H1 (cell line): ENCODE results near the gene RELB. TPM values are rescaled to one million over a fixed set of nuclear protein-coding genes. Genes with fewer than 3 reads are reported as not detected.

Experiments
- CTCF ChIA-PET: fragments of 300-600 bp; sonication (Branson Sonifier 250); formaldehyde crosslinking; loops from one replicate; lab custom pipeline; 2021; ENCODE audit not compliant: partially characterized antibody; lab: Charles Lee
- POLR2A ChIA-PET: fragments of 300-600 bp; sonication (Branson Sonifier 250); formaldehyde crosslinking; loops from one replicate; lab custom pipeline; 2021; ENCODE audit warnings: inconsistent platforms; ENCODE audit not compliant: partially characterized antibody; lab: Charles Lee
- DNase-seq, 2 experiments: peaks; one replicate each; pipeline versions ENCODE4 v3.0.0 to v3.0.0-alpha.2; 2010 to 2022; ENCODE audit warnings: low spot score in 2 of 2, low read depth in 1 of 2, mixed read lengths in 1 of 2
- FAIRE-seq: peaks from 2 replicates; lab custom pipeline; 2011; peaks lifted over from hg19 to GRCh38; lab: Jason Lieb, UNC
- H2AFZ ChIP-seq: 2 replicates; pipeline ENCODE4 v1.8.1; 2012; ENCODE audit warnings: low read length, inconsistent platforms
- H2AK5ac ChIP-seq: 2 replicates; pipeline ENCODE4 v1.6.1; 2013; ENCODE audit warnings: low read depth, low read length
- H2BK120ac ChIP-seq: replicated peaks from 2 replicates; pipeline ENCODE3; 2013; ENCODE audit warnings: low read depth, low read length, inconsistent platforms
- H2BK12ac ChIP-seq: 2 replicates; pipeline ENCODE4 v1.6.1; 2013; ENCODE audit warnings: low read depth, low read length
- H2BK15ac ChIP-seq: 2 replicates; pipeline ENCODE4 v1.6.1; 2013; ENCODE audit warnings: low read length
- H2BK20ac ChIP-seq: 2 replicates; pipeline ENCODE4 v1.6.1; 2013; ENCODE audit warnings: low read length
- H2BK5ac ChIP-seq: 2 replicates; pipeline ENCODE4 v1.6.1; 2013; ENCODE audit warnings: low read depth, low read length
- H3K14ac ChIP-seq: 2 replicates; pipeline ENCODE4 v1.6.1; 2013; ENCODE audit warnings: inconsistent platforms; ENCODE audit not compliant: insufficient read length
- H3K18ac ChIP-seq: 2 replicates; pipeline ENCODE4 v1.6.1; 2013; ENCODE audit warnings: low read length; ENCODE audit errors: extremely low read depth
- H3K23ac ChIP-seq: 2 replicates; pipeline ENCODE4 v1.6.1; 2013; ENCODE audit warnings: inconsistent platforms; ENCODE audit not compliant: insufficient read length
- H3K23me2 ChIP-seq: 2 replicates; pipeline ENCODE4 v1.6.1; 2013; ENCODE audit warnings: low read depth, low read length
- H3K27ac ChIP-seq: 2 replicates; pipeline ENCODE4 v1.6.1; 2011; ENCODE audit warnings: low read depth, low read length, inconsistent platforms
- H3K27me3 ChIP-seq, 4 experiments: replicated peaks in 1 of 4; 1 replicate in 1 of 4; 2 replicates in 3 of 4; pipeline versions ENCODE4 v1.6.1 to v1.8.1; 2011 to 2013; ENCODE audit warnings: low read length in 3 of 4, mild to moderate bottlenecking in 3 of 4, inconsistent platforms in 2 of 4, mixed read lengths in 2 of 4, moderate library complexity in 1 of 4; ENCODE audit not compliant: control insufficient read depth in 3 of 4, insufficient read depth in 3 of 4; ENCODE audit errors: extremely low read depth in 1 of 4
- H3K36me3 ChIP-seq, 4 experiments: 2 replicates each; pipeline versions ENCODE4 v1.6.1 to v1.8.1; 2011 to 2013; ENCODE audit warnings: mild to moderate bottlenecking in 4 of 4, low read length in 3 of 4, moderate library complexity in 2 of 4, control low read depth in 1 of 4, inconsistent platforms in 1 of 4; ENCODE audit not compliant: insufficient read depth in 4 of 4, control insufficient read depth in 2 of 4
- H3K4ac ChIP-seq: replicated peaks from 2 replicates; pipeline ENCODE3; 2013; ENCODE audit warnings: low read length, low read depth, mixed read lengths, inconsistent platforms; ENCODE audit not compliant: insufficient read length
- H3K4me1 ChIP-seq, 4 experiments: replicated peaks in 1 of 4; 1 replicate in 1 of 4; 2 replicates in 3 of 4; pipeline versions ENCODE4 v1.6.1 to v1.8.1; 2011 to 2013; ENCODE audit warnings: low read length in 3 of 4, inconsistent platforms in 2 of 4, mixed read lengths in 1 of 4; ENCODE audit not compliant: insufficient read depth in 4 of 4, control insufficient read depth in 3 of 4
- H3K4me2 ChIP-seq, 2 experiments: 2 replicates each; pipeline versions ENCODE4 v1.6.1 to v1.8.1; 2011 to 2013; ENCODE audit warnings: low read depth in 2 of 2, low read length in 2 of 2, control low read depth in 1 of 2, inconsistent platforms in 1 of 2, mild to moderate bottlenecking in 1 of 2; ENCODE audit not compliant: insufficient read depth in 1 of 2
- H3K4me3 ChIP-seq, 4 experiments: fragments of 200-600, 300-600 bp in 1 of 4; sonication (generic), shearing (Covaris generic), sonication (Bioruptor Twin) in 1 of 4; 2 replicates each; pipeline versions ENCODE4 v1.5.1 to v1.8.1; 2011 to 2016; ENCODE audit warnings: low read length in 4 of 4, low read depth in 3 of 4, control low read depth in 2 of 4, inconsistent platforms in 2 of 4, mild to moderate bottlenecking in 2 of 4, mixed read lengths in 1 of 4, moderate library complexity in 1 of 4; ENCODE audit not compliant: insufficient read depth in 2 of 4; ENCODE audit errors: extremely low read depth in 1 of 4
- H3K56ac ChIP-seq: replicated peaks from 2 replicates; pipeline ENCODE3; 2013; ENCODE audit warnings: low read depth, mild to moderate bottlenecking, mixed read lengths, low read length, inconsistent platforms; ENCODE audit not compliant: insufficient read length
- H3K79me1 ChIP-seq: 2 replicates; pipeline ENCODE4 v1.6.1; 2013; ENCODE audit warnings: low read depth, low read length, control low read depth
- H3K79me2 ChIP-seq, 2 experiments: 2 replicates each; pipeline versions ENCODE4 v1.6.1 to v1.8.1; 2012 to 2013; ENCODE audit warnings: low read length in 2 of 2, mild to moderate bottlenecking in 2 of 2, inconsistent platforms in 1 of 2; ENCODE audit not compliant: insufficient read depth in 2 of 2, control insufficient read depth in 1 of 2
- H3K9ac ChIP-seq, 4 experiments: replicated peaks in 1 of 4; 1 replicate in 1 of 4; 2 replicates in 3 of 4; pipeline versions ENCODE4 v1.6.1 to v1.8.1; 2011 to 2013; ENCODE audit warnings: low read depth in 3 of 4, low read length in 3 of 4, control low read depth in 2 of 4, mild to moderate bottlenecking in 2 of 4, moderate library complexity in 2 of 4, inconsistent platforms in 1 of 4; ENCODE audit errors: extremely low read depth in 1 of 4
- H3K9me3 ChIP-seq, 2 experiments: 2 replicates each; pipeline versions ENCODE4 v1.6.1 to v1.8.1; 2012 to 2013; ENCODE audit warnings: mild to moderate bottlenecking in 2 of 2, moderate library complexity in 2 of 2, control low read depth in 1 of 2, inconsistent platforms in 1 of 2, low read depth in 1 of 2, low read length in 1 of 2, mixed read lengths in 1 of 2; ENCODE audit not compliant: insufficient read depth in 2 of 2
- H4K20me1 ChIP-seq, 2 experiments: replicated peaks in 1 of 2; 2 replicates each; pipeline versions ENCODE3 to v1.8.1; 2011 to 2013; ENCODE audit warnings: inconsistent platforms in 2 of 2, low read length in 2 of 2, mild to moderate bottlenecking in 1 of 2; ENCODE audit not compliant: insufficient read depth in 2 of 2, control insufficient read depth in 1 of 2
- H4K5ac ChIP-seq: 2 replicates; pipeline ENCODE4 v1.6.1; 2013; ENCODE audit warnings: low read length, low read depth, mixed read lengths, inconsistent platforms; ENCODE audit not compliant: insufficient read length
- H4K8ac ChIP-seq: 2 replicates; pipeline ENCODE4 v1.8.0; 2013; ENCODE audit warnings: mild to moderate bottlenecking, moderate library complexity, low read length, inconsistent platforms; ENCODE audit not compliant: insufficient read depth; ENCODE audit errors: extremely low read depth
- H4K91ac ChIP-seq: replicated peaks from 2 replicates; pipeline ENCODE3; 2013; ENCODE audit warnings: low read length, mixed read lengths, inconsistent platforms; ENCODE audit not compliant: insufficient read length
- CHD2 ChIP-seq: IDR thresholded peaks from 2 replicates; pipeline ENCODE4 v1.6.1; 2012; ENCODE audit warnings: low read length, improper control_type of control experiment
- KDM1A ChIP-seq: fragments of 200-600, 300-600 bp; sonication (generic); IDR thresholded peaks from 2 replicates; pipeline ENCODE4 v1.7.1; 2016; ENCODE audit warnings: mild to moderate bottlenecking, low read length, borderline replicate concordance
- POLR2AphosphoS5 ChIP-seq: IDR thresholded peaks from 2 replicates; pipeline ENCODE4 v1.6.1; 2011; ENCODE audit warnings: low read depth, low read length
- RBBP5 ChIP-seq: IDR thresholded peaks from 2 replicates; pipeline ENCODE4 v1.7.1; 2012; ENCODE audit warnings: low read depth, mild to moderate bottlenecking, inconsistent platforms, low read length, moderate library complexity, borderline replicate concordance
- SAP30 ChIP-seq: fragments of 300-600 bp; sonication (generic); IDR thresholded peaks from 2 replicates; pipeline ENCODE4 v1.7.1; 2012; ENCODE audit warnings: low read length, moderate library complexity, mild to moderate bottlenecking, inconsistent platforms; ENCODE audit not compliant: insufficient read depth, insufficient replicate concordance
- SIX5 ChIP-seq: IDR thresholded peaks from 2 replicates; pipeline ENCODE4 v1.6.1; 2011; ENCODE audit warnings: mild to moderate bottlenecking, low read depth, low read length
- SP1 ChIP-seq: IDR thresholded peaks from 2 replicates; pipeline ENCODE4 v1.6.1; 2011; ENCODE audit warnings: low read depth, low read length
- SUZ12 ChIP-seq: fragments of 200-600 bp; sonication (generic); IDR thresholded peaks from 2 replicates; pipeline ENCODE4 v1.6.1; 2012; ENCODE audit warnings: mild to moderate bottlenecking, inconsistent platforms, low read length, moderate library complexity, mixed read lengths
- WGBS, 2 experiments: shearing (Covaris generic) in 1 of 2; methylation state at CpG; one replicate each; pipeline versions ENCODE4 v1.1.6 to v1.1.7; 2013 to 2015; ENCODE audit warnings: low lambda C conversion rate in 2 of 2, mixed read lengths in 2 of 2, inconsistent platforms in 1 of 2, low coverage in 1 of 2, missing lambda C conversion rate in 1 of 2; ENCODE audit not compliant: insufficient replicate concordance in 2 of 2, insufficient coverage in 1 of 2, insufficient read length in 1 of 2; ENCODE audit errors: extremely low coverage in 1 of 2, missing lambda C conversion rate in 1 of 2; 5-methylcytosine and 5-hydroxymethylcytosine counted together
- polyA plus RNA-seq, 7 experiments: library from polyadenylated mRNA; depleted of rRNA in 3 of 7; stranded (reverse) in 5 of 7; unstranded in 2 of 7; fragments of >200 nt in 5 of 7; fragments of 200-250 nt in 2 of 7; gene quantifications; 1 replicate in 5 of 7; 2 replicates in 1 of 7; 4 replicates in 1 of 7; pipeline versions ENCODE4 v1.2.1 to v1.2.3, GENCODE V29; 2011 to 2013; ENCODE audit warnings: missing spikeins in 2 of 7, mixed read lengths in 2 of 7
- total RNA-seq: library from RNA; stranded (reverse); fragmentation: NEBNext Ultra II Directional; extraction: Animal tissue kit (Norgen Biotek cat#: 25700); gene quantifications from 2 replicates; pipeline ENCODE4 v1.2.1, GENCODE V29; 2021
- TF ChIP-seq, protein P1 (sequence below): IDR thresholded peaks from 2 replicates; pipeline ENCODE4 v1.6.1; 2011; ENCODE audit warnings: low read length, improper control_type of control experiment
- TF ChIP-seq, protein P2 (sequence below): IDR thresholded peaks from 2 replicates; pipeline ENCODE4 v1.6.1; 2011; ENCODE audit warnings: low read depth, mild to moderate bottlenecking, low read length; ENCODE audit not compliant: insufficient read depth

RELB gene
- total and polyA plus RNA-seq, 2 of the 8 experiments (the other 6 are each of a cell fraction or from before 2014, with no cell fraction given) = 10.0 to 13.1 TPM

GRCh38 chr19:45079911-45080370 lies 78.7 kb downstream of the RELB start:
- H3K56ac ChIP-seq = peak overlapping the region; percentile 65
- peak in 1 of 2 experiments; percentile 72 for DNase-seq
- peak overlapping the region in 3 of 4 experiments; percentile 82 to 89 (median 82); a peak in 6 of 7 replicates for H3K9ac ChIP-seq
- H3K27me3 ChIP-seq = no peaks in the 10 kb centered on the region
- H4K8ac ChIP-seq = no peak overlapping the region
- H3K4me2 ChIP-seq = peak overlapping the region; percentile 87 to 99
- peak overlapping the region; percentile 59 for H4K91ac ChIP-seq
- 0 out of 2 replicates have a peak overlapping the region, but pooled peaks have one; percentile 75 for H2AK5ac ChIP-seq
- FAIRE-seq = peak; percentile 72
- ChIA-PET POLR2A (interaction anchor here (0.7 to 8.5 kb wide), 26 partner anchors 11 to 283 kb away, joined by 3 to 230 read pairs (median 4); partner anchors contain the start of genes APOE, BLOC1S3, CLASRP and CLPTM1), CTCF (interaction anchor here (0.5 to 4.1 kb wide), 6 partner anchors 11 to 1547 kb away, joined by 3 to 39 read pairs (median 4); partner anchors contain the start of genes PPP1R37 and ZNF575)
- H2BK12ac ChIP-seq = peak overlapping the region; percentile 87
- no peak overlapping the region for H3K14ac ChIP-seq
- H3K79me2 ChIP-seq = peaks cover 5 to 34% of the 10 kb centered on the region in 2 experiments
- WGBS, 2 experiments = 0% methylated on average over 6 of the region's 6 CpGs; no CpG with 5 or more reads in 1 of the 2 experiments
- no peak overlapping the region for H2BK120ac ChIP-seq
- H3K4me1 ChIP-seq = peaks cover 10 to 31% (median 16%) of the 10 kb centered on the region in 4 experiments
- H3K79me1 ChIP-seq = peaks cover 9% of the 10 kb centered on the region
- H4K5ac ChIP-seq = peak overlapping the region; percentile 40
- no peak overlapping the region for H2AFZ ChIP-seq
- H3K27ac ChIP-seq = peak overlapping the region; percentile 94
- H3K18ac ChIP-seq = peak overlapping the region; percentile 99
- peaks cover 17% of the 10 kb centered on the region for H3K23me2 ChIP-seq
- H3K9me3 ChIP-seq = no peaks in the 10 kb centered on the region
- H2BK5ac ChIP-seq = peak overlapping the region; percentile 97
- H2BK15ac ChIP-seq = peak overlapping the region; percentile 98; the same call in 1 of the 2 replicates
- H4K20me1 ChIP-seq = peaks cover 0 to 2% of the 10 kb centered on the region in 2 experiments
- 0 out of 2 replicates have a peak overlapping the region, but pooled peaks have one; percentile 80 for H2BK20ac ChIP-seq
- H3K4ac ChIP-seq = no peak overlapping the region
- H3K36me3 ChIP-seq = peaks cover 0 to 18% (median 4%) of the 10 kb centered on the region in 4 experiments; a peak in 4 of 8 replicates
- peak overlapping the region; percentile 87 to 98 (median 94) for H3K4me3 ChIP-seq
- H3K23ac ChIP-seq = no peak overlapping the region
- TF ChIP-seq, protein P1, sequence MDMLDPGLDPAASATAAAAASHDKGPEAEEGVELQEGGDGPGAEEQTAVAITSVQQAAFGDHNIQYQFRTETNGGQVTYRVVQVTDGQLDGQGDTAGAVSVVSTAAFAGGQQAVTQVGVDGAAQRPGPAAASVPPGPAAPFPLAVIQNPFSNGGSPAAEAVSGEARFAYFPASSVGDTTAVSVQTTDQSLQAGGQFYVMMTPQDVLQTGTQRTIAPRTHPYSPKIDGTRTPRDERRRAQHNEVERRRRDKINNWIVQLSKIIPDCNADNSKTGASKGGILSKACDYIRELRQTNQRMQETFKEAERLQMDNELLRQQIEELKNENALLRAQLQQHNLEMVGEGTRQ = no peak
- TF ChIP-seq SUZ12 = no peak
- no peak for TF ChIP-seq KDM1A
- TF ChIP-seq SAP30 = peak; percentile 5
- TF ChIP-seq RBBP5 = 0 out of 2 replicates have a peak, but pooled peaks have one; percentile 81
- no peak for TF ChIP-seq POLR2AphosphoS5
- TF ChIP-seq CHD2 = no peak
- TF ChIP-seq, protein P2, sequence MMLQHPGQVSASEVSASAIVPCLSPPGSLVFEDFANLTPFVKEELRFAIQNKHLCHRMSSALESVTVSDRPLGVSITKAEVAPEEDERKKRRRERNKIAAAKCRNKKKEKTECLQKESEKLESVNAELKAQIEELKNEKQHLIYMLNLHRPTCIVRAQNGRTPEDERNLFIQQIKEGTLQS = no peak
- TF ChIP-seq SIX5 = no peak
- peak; percentile 69; the same call in 1 of the 2 replicates for TF ChIP-seq SP1
